SU-DHL-6 (cell line): ENCODE results near the gene INPP5A.

Source experiments
- H2AFZ ChIP-seq: fragments of 200-600 bp; sonication (generic); 2 replicates; pipeline ENCODE4 v1.6.1; 2014; ENCODE audit warnings: low read depth, mild to moderate bottlenecking, moderate library complexity, mixed read lengths, antibody characterized with exemption, low read length; ENCODE audit not compliant: severe bottlenecking
- H3F3A ChIP-seq: fragments of 200-600 bp; shearing (Covaris generic); 2 replicates; pipeline ENCODE4 v1.6.0; 2016; ENCODE audit warnings: antibody characterized with exemption, mild to moderate bottlenecking; ENCODE audit not compliant: insufficient read depth
- H3K27ac ChIP-seq: fragments of 200-600 bp; sonication (generic); 2 replicates; pipeline ENCODE4 v1.5.1; 2016; ENCODE audit warnings: low read depth, mild to moderate bottlenecking, low read length, moderate library complexity, mixed read lengths
- H3K27me3 ChIP-seq: fragments of 200-600 bp; sonication (generic), shearing (Covaris generic); 2 replicates; pipeline ENCODE4 v1.6.0; 2014; ENCODE audit warnings: mild to moderate bottlenecking, low read length
- H3K36me3 ChIP-seq: fragments of 200-600 bp; sonication (generic); 2 replicates; pipeline ENCODE4 v1.6.1; 2014; ENCODE audit warnings: mild to moderate bottlenecking, low read length, mixed read lengths
- H3K4me2 ChIP-seq: fragments of 300-600, 200-600 bp; shearing (Covaris generic), sonication (generic); 2 replicates; pipeline ENCODE4 v1.6.0; 2014; ENCODE audit warnings: low read length, low read depth, mild to moderate bottlenecking; ENCODE audit not compliant: poor library complexity, severe bottlenecking
- H3K4me3 ChIP-seq: fragments of 200-600 bp; sonication (generic); 2 replicates; pipeline ENCODE4 v1.5.1; 2014; ENCODE audit warnings: antibody characterized with exemption, low read length, mild to moderate bottlenecking, mixed read lengths; ENCODE audit not compliant: insufficient read depth, poor library complexity, severe bottlenecking
- H3K79me2 ChIP-seq: fragments of 200-600 bp; sonication (generic); 2 replicates; pipeline ENCODE4 v1.6.1; 2014; ENCODE audit warnings: mild to moderate bottlenecking, low read length, moderate library complexity; ENCODE audit not compliant: insufficient read depth
- H3K9ac ChIP-seq: fragments of 200-600 bp; sonication (generic); 2 replicates; pipeline ENCODE4 v1.7.0; 2014; ENCODE audit warnings: mild to moderate bottlenecking, low read length
- H3K9me2 ChIP-seq: fragments of 200-600 bp; sonication (generic); replicated peaks from 2 replicates; pipeline ENCODE4 v1.6.1; 2014; ENCODE audit warnings: low read length; ENCODE audit not compliant: insufficient read depth
- H3K9me3 ChIP-seq: fragments of 200-600 bp; sonication (generic); 2 replicates; pipeline ENCODE4 v1.6.1; 2014; ENCODE audit warnings: low read length, mixed read lengths; ENCODE audit not compliant: insufficient read depth
- H4K20me1 ChIP-seq: fragments of 200-600 bp; sonication (generic); 2 replicates; pipeline ENCODE4 v1.6.1; 2014; ENCODE audit warnings: low read depth, mild to moderate bottlenecking, antibody characterized with exemption, low read length, moderate library complexity, mixed read lengths
- EZH2phosphoT487 ChIP-seq: fragments of 200-600 bp; sonication (generic), shearing (Covaris generic); conservative IDR thresholded peaks from 2 replicates; pipeline ENCODE4 v1.6.1; 2018; ENCODE audit warnings: mild to moderate bottlenecking, antibody characterized with exemption, low read length, moderate library complexity, mixed read lengths
- TF ChIP-seq, protein P1 (sequence below): fragments of 200-600 bp; sonication (generic); IDR thresholded peaks from one replicate; pipeline ENCODE4 v1.5.1; 2017; ENCODE audit warnings: antibody characterized with exemption, mild to moderate bottlenecking, low read length, moderate library complexity; ENCODE audit not compliant: insufficient read depth, poor library complexity, severe bottlenecking

The INPP5A gene

DNA sequence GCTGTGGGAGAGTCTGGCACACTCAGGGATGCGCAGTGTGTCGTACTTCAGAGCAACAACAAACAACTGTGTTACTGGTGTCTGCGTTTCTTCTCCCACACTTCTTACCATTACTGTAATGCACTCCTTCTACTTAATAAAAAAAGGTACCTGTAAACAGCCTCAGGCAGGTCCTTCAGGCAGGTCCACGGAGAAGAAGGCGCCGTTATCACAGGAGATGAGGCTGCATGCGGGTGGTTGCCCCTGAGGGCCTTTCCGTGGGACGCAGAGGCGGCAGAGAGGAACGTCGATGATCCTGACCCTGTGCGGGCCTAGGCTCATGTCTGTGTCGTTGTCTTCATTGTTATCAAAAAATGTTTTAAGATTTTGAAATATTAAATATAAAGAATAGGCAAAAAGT is 219.0 kb downstream of the INPP5A start:
- Histone ChIP-seq H3K27ac (no peak overlapping the region), H3K9me2 (no peaks in the 10 kb centered on the region), H3K36me3 (no peaks in the 10 kb centered on the region), H3K9me3 (no peaks in the 10 kb centered on the region), H3K9ac (no peak overlapping the region), H3K4me2 (no peak overlapping the region), H3F3A (no peaks in the 10 kb centered on the region), H3K27me3 (no peaks in the 10 kb centered on the region), H2AFZ (no peak overlapping the region), H3K79me2 (no peaks in the 10 kb centered on the region), H3K4me3 (no peak overlapping the region), H4K20me1 (no peaks in the 10 kb centered on the region)
- no peak for TF ChIP-seq EZH2phosphoT487
- TF ChIP-seq, protein P1, sequence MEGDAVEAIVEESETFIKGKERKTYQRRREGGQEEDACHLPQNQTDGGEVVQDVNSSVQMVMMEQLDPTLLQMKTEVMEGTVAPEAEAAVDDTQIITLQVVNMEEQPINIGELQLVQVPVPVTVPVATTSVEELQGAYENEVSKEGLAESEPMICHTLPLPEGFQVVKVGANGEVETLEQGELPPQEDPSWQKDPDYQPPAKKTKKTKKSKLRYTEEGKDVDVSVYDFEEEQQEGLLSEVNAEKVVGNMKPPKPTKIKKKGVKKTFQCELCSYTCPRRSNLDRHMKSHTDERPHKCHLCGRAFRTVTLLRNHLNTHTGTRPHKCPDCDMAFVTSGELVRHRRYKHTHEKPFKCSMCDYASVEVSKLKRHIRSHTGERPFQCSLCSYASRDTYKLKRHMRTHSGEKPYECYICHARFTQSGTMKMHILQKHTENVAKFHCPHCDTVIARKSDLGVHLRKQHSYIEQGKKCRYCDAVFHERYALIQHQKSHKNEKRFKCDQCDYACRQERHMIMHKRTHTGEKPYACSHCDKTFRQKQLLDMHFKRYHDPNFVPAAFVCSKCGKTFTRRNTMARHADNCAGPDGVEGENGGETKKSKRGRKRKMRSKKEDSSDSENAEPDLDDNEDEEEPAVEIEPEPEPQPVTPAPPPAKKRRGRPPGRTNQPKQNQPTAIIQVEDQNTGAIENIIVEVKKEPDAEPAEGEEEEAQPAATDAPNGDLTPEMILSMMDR, result no peak

DNA sequence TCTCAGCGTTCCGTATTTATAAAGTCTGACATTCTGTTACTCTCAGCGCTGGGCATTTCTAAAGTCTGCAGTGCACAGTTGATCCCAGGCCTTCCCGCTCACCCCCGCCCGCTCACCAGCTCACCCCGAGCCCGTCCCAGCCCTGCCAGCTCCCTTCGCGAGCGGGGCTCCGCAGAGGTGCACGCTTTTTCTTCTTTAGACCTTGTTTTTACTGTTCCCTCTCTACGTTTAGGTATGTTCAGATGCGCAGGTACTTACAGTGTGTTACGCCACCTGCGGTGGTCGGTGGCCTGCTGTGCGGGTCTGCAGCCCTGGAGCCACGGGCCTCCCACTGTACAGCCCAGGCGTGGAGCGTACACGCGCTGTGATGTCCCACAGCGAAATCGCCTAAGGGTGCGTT is 219.6 kb downstream of the INPP5A start:
- Histone ChIP-seq H3K4me2 (no peak overlapping the region), H3K4me3 (no peak overlapping the region), H4K20me1 (no peaks in the 10 kb centered on the region), H3K9ac (no peak overlapping the region), H3K79me2 (no peaks in the 10 kb centered on the region), H3F3A (no peaks in the 10 kb centered on the region), H3K9me3 (no peaks in the 10 kb centered on the region), H2AFZ (no peak overlapping the region), H3K27me3 (no peaks in the 10 kb centered on the region), H3K36me3 (no peaks in the 10 kb centered on the region), H3K27ac (no peak overlapping the region), H3K9me2 (no peaks in the 10 kb centered on the region)
- TF ChIP-seq EZH2phosphoT487, result no peak
- TF ChIP-seq, protein P1, result no peak

DNA sequence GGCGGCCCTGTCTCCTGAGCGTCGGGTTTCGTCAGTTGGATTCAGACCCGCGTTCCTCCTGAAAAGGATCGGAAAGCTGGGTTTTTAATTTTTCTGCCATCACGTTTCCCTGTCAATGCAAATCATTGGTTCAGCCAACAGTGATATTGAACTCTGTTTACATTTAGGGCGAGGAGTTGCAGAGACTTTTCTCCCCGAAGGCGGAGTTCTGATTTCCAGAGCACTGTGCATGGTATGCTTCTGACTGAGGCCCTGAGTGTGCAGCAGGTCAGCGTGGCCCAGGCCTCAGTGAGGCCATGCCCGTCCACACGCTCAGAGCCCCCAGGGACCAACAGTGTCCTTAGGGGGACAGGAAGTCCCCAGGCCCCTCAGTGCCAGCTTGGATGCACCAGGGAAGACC is 221.3 kb downstream of the INPP5A start:
- no peaks in the 10 kb centered on the region for H3K9me2 ChIP-seq
- H3K27me3 ChIP-seq, result no peaks in the 10 kb centered on the region
- H3K4me3 ChIP-seq, result no peak overlapping the region
- H3F3A ChIP-seq, result no peaks in the 10 kb centered on the region
- TF ChIP-seq, protein P1, result no peak
- no peak for TF ChIP-seq EZH2phosphoT487
- H3K9me3 ChIP-seq, result no peaks in the 10 kb centered on the region
- no peaks in the 10 kb centered on the region for H4K20me1 ChIP-seq
- H3K27ac ChIP-seq, result no peak overlapping the region
- H3K36me3 ChIP-seq, result no peaks in the 10 kb centered on the region
- H2AFZ ChIP-seq, result no peak overlapping the region
- no peaks in the 10 kb centered on the region for H3K79me2 ChIP-seq
- no peak overlapping the region for H3K9ac ChIP-seq
- H3K4me2 ChIP-seq, result no peak overlapping the region
